Stimulated activated CD8-positive, alpha-beta memory T cell treated with anti-CD3 and anti-CD28 coated beads, Interleukin-7, amount 100 ng/mL, for 48 hours (primary cell): ENCODE measurements around the gene IGSF3.
"Not testable (repeated sequence)": the region's sequence is repeated elsewhere in the genome, so short reads cannot be mapped to it uniquely, and the experiment has no call there.

Experiments
- DNase-seq, 2 donors: peaks; one replicate each; pipeline ENCODE4 v3.0.0-alpha.2; 2020; ENCODE audit warnings: low read depth in 1 of 2; ENCODE audit errors: extremely low read depth in 1 of 2

The IGSF3 gene

DNA sequence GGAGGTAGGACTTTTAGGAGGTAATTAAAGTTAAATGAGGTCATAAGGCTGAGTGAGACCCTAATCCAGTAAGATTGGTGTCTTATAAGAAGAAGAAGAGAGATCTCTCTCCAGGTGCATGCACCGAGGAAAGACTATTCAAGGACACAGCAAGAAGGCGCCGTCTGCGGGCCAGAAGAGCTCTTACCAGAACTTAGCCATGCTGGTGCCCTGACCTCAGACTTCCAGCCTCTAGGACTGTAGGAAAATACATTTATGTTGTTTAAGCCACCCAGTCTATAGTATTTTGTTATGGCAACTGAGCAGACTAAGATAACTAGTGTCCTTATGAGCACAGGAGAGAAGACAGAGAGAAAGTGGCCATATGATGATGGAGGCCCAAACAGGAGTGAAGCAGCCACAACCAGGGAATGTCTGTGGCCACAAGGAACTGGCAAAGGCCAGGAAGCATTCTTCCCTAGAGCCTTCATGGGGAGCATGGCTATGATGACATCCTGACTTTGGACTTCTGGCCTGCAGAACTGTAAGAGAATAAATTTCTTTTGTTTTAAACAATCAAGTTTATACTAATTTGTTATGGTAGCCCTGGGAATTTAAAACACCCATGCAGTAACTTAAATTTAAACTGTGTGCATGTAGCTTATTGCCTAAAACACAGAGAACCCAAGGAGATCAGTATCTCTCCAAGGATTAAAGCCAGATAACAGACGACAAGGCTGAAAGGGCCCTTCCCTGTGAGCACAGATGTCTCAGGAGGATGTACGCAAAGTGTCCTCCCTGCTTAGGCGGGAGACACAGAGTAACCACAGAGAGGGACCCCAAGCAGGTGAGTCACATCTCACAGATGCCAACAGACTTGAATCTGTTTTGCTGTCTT lies 86.8 kb downstream of the IGSF3 start:
- DNase-seq = no peak

DNA sequence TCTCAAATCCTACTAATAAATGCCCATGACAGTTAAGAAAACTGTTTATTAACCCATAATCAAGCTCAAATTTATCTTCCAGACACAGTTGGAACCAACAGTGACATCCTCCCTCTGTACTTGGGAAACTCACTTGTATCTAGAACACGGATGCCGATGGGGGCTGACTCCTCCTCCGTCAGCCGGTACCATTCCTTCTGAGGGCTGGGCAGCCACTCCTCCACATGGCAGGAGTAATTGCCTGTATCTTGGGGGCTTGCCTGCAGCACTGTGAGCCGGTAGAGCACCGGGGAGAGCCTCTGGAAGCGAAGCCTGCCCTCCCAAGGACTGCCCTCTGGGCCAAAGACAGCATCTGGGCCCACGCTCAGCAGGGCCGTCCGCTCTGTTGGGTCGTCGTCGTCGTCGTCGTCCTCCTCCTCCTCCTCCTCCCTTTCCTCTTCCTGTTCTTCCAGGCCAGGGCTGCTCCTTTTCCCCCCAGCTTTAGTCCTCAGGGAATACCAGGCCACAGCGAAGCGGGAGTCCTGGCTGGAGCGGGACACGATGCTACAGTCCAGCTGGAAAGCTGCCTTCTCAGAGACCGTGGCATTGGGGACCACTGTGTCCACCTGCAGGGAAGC lies 88.2 kb downstream of the IGSF3 start:
- no peak for DNase-seq

DNA sequence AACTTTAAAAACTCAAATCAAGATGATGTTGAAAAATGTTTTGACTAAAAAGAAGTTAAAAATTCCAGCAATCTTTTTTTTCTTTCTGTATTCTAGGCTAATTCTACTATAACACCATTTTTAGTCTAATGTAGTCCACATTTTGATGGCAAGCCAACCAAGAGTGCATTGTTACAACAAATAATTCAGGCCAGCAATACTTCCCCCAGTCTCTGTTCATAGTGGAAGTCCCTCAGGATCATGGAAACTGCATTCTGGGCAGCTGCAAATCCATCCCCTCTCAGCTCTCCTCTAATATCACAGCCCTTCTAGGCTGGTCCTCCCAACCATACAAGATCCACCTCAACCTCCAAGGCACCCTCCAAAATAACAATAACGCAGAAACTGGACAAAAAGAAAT lies 89.0 kb downstream of the IGSF3 start:
- DNase-seq = no peak

DNA sequence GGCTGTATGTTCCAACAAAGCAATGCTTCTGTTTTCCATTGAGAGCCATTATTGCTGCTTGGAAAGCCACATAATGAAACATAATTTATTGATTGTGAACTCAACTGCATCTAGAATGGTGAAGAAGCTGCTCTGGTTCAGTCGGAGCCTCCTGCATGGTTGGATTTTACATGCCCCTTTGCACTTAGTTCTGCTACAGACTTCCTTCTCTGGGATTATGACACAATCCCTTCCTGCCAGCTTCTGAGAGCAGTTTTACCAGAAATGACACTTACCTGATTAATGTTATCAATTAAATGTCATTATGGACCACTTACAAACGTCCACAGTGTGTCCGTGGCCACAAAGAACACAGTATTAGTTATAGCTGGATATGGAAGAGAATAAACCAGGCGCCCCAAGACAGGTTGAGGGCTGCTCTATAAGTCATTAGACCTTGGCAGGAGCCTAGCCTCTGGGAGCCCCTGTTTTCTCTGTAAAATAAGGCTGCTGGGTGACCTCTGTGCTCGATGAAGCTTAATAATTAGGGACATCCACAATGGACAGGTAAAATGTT lies 89.7 kb downstream of the IGSF3 start:
- DNase-seq = no peak

DNA sequence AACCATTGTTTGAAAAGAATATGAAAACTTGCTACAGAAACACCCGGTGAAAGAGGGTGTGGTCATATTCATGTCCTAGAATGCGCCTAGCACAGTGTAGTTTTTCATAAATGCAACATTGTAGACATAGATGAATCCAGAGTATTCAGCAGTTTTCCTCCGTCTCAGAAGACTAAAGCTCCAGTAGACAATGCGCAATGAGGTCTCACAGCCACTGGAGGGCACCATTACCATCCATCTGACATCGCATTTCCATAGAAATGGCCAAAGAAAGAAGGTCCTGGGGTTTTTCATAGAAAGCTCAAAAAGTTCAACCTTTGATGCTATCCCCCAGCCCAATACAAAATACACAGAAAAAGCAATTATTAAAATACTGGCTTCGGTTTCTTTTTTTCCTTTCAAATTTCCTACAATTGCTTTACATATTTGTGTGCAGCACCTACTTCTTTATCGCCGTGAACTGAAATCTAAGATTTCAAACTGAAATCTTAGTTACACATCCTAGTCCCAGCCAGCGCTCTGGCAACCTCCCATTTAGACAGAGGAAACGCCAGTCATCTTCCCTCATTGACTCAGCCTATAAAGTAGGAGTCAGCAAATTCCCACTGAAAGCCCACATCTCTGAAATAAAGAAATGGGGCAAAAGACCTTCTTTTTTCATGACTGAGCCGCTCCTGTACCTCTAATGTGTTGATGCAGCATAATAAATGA lies 92.8 kb downstream of the IGSF3 start:
- no peak for DNase-seq

DNA sequence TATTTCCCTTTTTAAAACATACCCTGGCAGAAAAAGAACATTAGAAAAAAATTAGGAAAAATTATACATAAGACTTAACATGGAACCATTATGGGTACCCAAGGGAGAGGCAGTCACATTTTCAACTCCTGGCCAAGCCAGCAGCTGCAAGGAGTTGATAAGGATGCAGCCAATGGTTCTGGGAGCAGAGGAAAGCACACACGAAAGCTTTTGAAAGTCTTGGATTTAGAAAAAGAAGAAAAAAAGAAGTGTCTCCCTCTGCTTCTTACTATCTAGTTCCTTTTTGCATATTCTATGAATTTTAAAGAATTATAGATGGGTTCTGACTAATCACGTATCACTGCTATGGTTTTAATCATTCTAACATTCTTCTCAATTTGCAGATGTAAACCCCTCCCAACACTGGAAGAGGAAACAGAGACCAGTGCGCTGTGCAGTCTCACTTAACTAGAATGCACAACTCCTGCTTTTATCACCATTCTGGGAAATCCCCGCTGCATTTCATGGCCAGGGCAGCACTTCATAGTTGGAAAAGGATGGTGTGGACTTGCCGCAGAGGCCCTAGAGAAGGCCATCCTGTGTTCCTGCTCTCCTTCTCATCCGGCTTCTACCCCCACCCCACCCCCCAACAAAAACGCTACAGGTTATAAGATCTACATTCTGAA lies 94.0 kb downstream of the IGSF3 start:
- DNase-seq = no peak

DNA sequence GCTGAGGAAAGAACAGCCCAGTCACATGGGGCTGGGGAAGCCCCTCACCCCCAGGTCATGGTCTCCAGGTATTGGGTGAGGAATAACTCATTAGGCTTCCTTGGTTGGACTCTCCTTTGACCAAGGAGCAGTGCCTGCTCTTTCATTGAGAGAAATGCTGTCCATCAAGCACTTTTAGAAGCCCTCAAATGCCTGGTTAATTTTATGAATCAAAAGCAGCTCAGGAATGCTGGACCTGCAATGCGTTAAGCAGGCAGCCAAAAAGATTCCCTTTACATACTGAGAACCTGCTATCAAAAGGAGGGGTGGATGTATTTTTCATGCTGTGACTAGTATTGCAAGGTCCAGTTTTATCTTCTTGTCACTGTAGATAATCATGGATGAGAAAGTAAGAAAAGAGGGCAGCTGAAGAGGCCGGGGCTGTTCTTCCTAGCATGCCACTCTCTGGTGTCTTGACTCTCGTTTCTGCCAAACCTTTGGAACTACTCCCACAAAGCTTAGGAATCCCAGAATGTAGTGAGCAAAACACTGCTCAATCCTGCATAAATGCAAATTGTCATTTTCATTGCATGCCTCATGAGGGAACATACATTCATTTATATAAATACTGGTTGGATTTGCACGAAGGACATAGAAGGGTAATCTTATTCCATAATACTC lies 94.6 kb downstream of the IGSF3 start:
- DNase-seq = no peak

DNA sequence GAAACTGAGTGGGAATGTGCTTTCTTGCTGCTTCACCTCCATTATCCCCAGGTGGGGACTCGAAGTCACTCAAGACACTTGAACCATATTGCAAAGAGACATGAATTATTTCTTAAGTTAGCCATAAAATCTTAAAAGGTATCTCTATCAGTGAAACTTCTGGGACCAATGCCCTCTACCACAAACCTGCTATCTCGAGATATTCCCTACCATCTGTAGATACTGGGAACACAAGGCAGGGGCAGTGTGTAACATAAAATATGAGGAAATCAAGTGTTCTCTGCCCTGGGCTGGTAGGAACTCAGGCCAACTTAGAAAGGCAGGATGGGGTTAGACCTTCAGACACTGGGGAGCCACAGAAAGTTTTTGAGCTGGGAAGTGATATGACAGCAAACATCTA lies 95.4 kb downstream of the IGSF3 start:
- DNase-seq = no peak

DNA sequence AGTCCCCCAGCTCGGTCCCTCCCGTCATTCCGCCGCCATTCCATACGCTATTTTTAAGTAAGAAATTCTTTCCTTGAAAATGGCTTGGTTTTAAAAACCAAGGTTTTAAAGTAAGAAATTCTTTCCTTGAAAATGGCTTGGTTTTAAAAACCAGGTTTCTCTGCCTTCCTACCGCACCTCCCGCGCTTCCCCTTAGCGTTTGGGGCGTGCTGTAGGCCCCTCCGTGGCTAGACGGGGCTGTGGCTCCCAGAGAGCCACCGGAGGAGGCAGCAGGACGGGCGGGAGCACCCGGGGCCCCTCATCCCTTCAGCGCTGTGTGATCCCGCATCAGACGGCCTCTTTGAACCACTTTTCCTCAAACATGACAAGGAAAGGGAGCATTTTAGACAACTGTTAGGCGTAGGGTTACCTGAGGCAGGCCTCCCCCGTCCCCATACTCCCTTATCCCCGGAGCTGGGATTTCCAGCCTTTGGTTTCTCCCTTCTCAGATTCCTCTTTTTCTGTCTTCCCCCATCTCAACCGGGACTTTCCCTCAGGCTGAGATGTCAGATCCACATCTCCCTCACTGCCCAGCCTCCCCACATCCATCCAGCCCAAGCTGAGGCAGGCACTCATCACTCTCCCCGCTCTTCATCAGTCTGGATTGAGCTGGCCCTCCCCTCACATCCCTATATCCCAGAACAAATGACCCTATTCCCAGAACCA lies 96.2 kb downstream of the IGSF3 start:
- DNase-seq = no peak

DNA sequence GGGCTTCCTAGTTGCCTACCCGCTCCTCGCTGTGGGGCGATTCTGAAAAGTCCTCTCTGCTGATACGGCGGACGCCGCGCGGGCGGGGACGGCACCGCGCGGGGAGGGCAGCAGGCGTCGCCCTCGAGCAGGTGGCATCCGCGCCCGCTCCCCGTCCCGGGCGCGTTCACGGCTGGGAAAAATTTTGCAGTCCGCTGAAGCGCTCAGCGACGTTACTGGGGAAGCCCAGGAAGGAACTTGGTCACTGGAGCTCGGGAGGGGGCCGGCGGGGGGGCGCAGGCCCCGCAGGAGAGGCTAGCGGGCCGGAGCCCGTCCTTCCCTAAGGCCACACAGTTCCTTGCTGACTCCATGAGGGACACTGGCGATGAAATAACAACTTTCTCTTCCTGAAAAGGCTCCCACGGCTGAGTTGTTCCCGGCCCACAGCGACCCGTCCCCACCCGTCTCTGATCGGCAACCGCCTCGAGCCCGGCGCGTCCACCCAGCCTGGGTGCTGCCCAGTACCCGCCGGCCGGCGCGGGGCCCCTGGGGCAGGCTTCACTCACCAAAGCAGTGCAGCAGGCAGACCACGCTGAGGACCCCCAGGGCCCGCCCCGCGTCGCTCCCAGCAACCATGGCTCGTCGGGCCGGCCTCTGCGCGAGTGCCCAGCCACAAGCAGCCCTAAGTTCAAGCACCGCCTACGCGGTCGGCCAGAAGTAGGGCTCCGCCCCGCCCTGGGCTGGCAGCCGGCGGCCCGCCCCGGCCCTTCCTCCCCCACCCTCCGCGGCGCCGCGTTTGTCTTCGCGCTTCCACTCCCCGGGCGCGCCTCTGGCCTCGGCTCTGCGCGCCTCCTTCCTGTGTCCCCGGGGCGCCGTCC lies 96.9 kb downstream of the IGSF3 start, which contains the start of gene CD58:
TSS of gene CD58 (minus strand) at position 669 of the 857 bp plus-strand sequence. CDS start at position 615, 54 bp downstream.
- DNase-seq = peak; percentile 81 to 82

DNA sequence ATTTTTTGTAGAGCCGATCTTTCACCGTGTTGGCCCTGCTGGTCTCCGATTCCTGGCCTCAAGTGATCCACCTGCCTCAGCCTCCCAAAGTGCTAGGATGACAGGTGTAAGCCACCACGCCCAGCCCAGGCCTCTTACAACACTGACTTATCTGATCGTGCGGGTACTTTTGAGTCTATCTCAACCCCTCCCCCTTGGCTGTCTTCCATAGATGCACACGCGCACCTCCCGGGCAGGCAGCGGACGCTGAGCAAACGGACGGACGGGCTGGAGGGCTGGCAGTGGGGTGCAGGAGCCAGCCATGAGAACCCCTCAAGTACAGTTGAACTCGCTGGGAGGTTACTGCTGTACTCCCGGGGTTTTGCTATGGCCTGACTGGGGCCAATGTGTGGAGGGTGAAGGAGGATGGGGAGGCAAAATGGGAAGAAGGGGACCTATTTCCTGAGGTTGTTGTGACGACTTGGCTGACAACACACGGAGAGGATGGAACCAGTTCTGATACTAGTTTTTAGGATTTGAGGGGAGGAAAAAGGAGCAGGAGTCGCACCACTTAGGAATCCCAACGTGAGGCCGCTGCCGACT lies 97.7 kb downstream of the IGSF3 start:
- DNase-seq = peak in 1 of 2 donors; percentile 40

DNA sequence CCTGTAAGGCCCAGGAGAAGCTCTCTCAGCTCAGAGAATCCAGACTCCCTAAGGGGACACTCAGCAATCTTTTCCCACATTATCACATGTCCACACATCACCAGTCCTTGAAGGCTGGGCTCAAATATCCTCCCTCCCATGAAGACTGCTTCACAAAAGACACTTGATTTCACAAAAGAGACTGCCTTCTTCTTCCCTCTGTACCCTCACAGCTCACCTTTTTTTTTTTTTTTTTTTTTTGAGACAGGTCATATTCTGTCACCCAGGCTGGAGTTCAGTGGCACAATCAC lies 98.2 kb downstream of the IGSF3 start:
- DNase-seq = no peak

DNA sequence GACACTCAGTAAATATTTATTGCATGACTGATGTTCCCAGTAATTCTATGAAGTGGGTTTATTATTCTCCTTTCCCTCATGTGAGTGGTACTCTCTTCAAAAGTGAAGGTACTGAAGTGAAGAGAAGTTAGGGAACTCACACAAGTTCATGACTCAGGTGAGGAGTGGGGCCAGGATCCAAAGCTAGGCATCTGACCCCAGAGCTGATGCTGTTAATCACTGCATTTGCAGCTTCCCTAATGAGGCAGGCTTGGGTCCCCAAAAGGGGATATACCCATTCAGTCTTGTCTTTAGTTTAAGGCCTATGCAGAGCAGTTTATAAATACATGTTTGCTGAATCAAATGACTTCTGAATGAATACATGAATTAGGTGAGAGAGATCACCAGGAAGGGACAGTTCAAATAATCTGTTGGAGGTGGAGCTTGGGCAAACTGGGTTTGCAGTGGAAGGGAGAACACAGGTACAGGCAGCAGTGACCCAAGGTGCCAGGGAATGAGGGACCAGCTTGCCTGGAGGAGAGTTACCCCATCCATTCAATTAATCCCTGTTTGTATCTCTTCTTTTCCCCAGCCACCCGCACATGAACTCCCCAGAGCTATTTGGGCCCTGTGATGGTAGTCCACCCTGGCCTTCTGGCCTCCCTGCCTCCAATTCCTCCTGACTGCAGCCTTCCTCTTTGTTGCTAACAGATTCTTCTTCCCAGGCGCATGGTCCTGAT lies 98.7 kb downstream of the IGSF3 start:
- DNase-seq = no peak

DNA sequence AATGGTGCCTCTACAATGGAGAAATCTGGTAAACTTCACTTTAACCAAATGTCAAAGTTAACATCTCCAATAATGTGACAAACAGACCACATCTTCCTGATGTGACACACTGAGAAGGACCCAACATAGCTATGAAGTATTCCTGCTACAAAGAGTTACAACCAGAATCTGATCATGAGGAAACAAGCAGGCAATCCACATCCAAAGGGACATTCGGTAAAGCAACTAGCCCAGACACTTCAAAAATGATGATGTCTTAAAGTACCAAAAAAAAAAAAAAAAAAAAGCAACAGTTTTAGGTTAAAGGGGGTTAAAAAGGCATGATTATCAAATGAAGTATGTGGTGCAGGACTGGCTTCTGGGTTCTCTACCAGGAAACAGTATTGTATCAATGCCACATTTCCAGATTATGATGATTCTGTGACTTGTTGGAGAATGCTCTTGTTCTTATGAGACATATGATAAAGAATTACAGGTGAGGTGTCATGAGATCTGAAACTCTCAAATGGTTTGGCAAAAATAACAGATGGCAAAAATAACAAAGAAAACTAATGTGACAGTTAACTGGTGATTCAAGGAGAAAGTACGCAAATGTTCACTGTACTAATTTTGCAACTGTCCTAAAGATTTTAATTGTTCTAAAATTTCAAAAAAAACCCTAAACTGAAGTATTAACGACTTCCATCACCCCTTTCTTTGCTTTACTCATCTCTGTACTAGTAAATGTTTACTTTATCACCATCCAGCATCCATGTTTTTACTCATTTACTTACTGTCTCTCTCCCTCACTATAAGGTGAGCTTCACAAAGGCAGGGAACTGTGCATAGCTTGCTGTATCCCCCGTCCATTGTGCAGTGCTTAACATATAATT lies 99.5 kb downstream of the IGSF3 start:
- no peak for DNase-seq

DNA sequence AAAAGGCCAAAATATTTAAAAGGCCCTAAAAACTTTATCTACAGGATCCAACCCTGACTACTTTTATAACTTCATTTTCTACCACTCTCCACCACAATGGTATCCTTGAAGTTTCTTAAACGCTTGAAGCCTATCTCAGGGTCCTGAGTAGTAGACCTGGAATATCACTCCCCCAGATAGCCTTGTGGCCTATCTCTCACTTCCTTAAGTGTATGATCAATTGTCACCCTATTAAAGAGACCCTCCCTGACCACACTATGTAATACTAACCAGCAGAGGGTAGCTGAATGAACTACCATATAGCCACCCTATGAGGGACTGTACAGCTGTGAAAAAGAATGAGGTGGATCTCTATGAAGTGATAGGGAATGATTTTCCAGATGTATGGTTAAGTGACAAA lies 102.3 kb downstream of the IGSF3 start:
- DNase-seq = no peak

DNA sequence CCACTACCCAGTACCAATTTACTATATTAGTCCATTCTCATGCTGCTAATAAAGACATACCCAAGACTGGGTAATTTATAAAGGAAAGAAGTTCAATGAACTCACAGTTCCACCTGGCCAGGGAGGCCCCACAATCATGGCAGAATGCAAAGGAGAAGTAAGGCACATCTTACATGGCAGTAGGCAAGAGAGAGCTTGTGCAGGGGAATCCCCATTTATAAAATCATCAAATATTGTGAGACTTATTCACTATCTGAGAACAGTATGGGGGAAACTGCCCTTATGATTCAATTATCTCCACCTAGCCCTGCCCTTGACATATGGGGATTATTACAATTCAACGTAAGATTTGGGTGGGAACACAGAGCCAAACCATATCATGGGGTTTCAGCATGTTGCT lies 103.1 kb downstream of the IGSF3 start:
- no peak for DNase-seq

DNA sequence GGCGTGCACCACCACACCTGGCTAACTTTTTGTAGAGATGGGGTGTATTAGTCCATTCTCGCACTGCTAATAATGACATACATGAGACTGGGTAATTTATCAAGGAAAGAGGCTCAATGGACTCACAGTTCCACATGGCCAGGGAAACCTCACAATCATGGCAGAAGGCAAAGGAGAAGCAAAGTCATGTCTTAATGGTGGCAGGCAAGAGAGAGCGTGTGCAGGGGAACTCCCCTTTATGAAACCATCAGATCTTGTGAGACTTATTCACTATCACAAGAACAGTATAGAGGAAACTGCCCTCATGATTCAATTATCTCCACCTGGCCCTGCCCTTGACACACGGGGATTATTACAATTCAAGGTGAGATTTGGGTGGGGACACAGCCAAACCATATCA lies 105.1 kb downstream of the IGSF3 start:
- not testable (repeated sequence) for DNase-seq
